ENCODE results near the gene SEMA4G. TPM values are rescaled to one million over a fixed set of nuclear protein-coding genes. Genes with fewer than 3 reads are reported as not detected.

SEMA4G gene
- total and polyA plus RNA-seq, 2 of the 8 experiments (the other 6 are each of a cell fraction or from before 2014, with no cell fraction given), result 7.1 to 18.2 TPM

- TF ChIP-seq GTF2F1 (IDR thresholded peaks at IDR 0.05; ENCODE audit: borderline replicate concordance, low read depth, low read length) (no peak), CTBP2 (IDR thresholded peaks at IDR 0.05; ENCODE audit: borderline replicate concordance, insufficient read depth, insufficient read length, low read length) (no peak)
Observed at GRCh38 chr10:101006593-101007098, 37.3 kb downstream of the SEMA4G start (continued).

Measured in H1 (cell line).